ENCODE measurements around the gene SYDE2.
"Not testable (repeated sequence)": the region's sequence is repeated elsewhere in the genome, so short reads cannot be mapped to it uniquely, and the experiment has no call there.

Gene SYDE2

DNA sequence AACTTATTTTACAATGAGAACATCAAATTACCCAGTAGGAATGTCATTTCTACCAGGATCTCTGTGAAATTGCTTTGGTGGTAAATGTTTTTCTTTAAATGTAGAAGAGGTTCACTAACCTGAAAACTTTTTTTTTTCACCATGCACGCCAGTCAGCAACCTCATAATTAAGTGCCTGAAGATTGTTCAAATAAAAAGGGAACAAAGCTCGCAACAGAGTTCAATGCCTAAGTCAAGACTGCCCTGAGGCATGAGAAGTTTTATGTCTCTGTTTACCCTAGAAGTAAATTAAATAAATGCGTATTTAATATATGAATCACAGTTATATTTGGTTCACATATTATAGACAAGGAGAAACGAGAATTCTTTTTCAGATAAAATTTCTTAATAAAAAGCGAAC is 13.8 kb upstream of the SYDE2 start:
- DNase-seq: no peak

DNA sequence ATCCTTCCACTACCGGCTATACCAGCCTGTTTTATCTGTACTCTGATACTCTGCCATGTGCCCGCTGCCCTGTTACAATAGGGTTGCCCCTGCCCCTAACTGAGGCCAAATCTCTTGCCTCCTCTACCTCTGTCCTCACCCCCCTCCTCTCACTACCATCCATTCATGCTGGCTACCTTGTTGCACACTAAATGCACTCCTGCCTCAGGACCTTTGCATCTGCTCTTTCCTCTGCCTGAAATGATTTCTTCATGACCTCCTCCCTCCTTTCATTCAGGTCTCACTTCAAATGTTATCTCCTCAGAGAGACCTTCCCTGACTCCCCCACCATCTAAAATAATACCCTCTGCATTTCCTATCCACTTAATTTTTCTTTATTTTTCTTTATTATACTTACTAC is 7.7 kb upstream of the SYDE2 start:
- no peak for DNase-seq

DNA sequence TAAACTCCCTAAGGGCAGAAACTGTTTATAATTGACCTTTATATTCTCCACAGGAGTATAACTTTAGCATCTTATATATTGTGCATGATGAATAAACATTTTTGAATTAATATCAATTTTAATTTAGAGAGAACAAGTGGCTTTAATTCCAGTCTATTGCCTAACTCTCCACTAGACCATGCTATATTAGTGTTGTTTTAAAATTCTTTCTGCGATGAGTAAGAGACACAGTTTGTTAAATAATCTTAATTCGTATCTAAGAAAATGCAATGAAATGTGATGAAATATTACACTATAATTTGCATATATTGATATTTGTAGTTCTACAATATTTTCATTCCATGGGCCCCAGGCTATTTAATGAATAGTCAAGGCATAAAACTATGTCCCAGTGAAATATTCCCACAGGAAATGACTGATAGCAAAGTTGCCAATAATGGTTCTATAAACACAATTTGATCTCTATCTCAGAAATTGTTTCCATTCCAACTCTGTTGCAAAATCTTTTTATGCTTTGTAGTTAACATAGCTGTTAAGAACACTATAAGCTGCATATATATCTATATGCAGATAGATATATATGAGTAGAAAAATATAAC is 2.9 kb upstream of the SYDE2 start:
- no peak for DNase-seq

DNA sequence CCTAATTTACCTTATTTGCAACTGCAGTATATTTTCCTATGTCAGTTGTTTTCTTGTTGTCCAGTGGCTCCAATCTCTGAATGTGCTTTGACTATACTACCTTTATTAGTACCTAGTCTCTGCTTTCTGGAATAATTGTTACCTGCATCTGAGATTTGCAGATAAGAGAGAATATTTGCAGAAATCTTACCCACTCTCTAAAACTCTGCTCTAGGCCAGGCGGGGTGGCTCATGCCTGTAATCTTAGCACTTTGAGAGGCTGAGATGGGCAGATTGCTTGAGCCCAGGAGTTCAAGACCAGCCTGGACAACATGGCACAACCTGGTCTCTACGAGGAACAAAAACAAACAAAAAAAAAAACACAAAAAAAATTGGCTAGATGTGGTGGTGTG is 2.0 kb upstream of the SYDE2 start:
- DNase-seq: no peak

DNA sequence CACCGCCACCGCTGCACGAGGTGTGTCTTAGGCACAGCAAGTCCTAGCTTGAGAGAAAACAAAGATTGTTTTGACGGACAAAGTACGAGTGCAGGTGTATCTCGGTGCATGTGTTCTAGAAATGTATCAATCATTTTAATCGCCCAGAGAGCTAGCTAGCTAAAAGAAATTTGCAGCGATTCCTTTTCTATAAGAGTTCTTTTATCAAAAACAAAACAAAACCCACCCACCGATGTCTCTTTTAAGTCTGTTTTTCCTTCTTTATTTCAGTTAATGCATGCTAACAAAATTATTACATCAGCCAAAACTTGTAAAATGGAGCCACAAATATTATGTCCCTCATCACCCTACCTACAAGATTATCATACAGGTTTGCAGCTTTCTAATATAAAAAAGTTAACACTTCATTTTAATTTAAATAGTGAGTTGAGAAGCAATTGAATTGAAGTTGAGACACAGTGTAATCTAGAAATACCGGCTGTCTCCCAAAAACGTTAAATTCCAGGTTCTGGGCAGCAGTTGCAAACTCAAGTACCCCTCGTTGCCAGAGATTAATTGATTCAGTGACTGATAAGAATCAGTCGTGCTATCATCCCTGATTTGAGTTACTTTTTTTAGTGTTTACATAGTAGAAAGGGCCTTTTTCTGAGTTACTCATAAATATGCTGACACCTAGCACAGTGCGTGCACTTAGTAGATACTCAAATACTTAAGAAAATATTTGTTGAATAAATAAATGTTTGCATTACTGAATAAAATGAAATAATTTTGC is 1.5 kb upstream of the SYDE2 start:
- no peak for DNase-seq

DNA sequence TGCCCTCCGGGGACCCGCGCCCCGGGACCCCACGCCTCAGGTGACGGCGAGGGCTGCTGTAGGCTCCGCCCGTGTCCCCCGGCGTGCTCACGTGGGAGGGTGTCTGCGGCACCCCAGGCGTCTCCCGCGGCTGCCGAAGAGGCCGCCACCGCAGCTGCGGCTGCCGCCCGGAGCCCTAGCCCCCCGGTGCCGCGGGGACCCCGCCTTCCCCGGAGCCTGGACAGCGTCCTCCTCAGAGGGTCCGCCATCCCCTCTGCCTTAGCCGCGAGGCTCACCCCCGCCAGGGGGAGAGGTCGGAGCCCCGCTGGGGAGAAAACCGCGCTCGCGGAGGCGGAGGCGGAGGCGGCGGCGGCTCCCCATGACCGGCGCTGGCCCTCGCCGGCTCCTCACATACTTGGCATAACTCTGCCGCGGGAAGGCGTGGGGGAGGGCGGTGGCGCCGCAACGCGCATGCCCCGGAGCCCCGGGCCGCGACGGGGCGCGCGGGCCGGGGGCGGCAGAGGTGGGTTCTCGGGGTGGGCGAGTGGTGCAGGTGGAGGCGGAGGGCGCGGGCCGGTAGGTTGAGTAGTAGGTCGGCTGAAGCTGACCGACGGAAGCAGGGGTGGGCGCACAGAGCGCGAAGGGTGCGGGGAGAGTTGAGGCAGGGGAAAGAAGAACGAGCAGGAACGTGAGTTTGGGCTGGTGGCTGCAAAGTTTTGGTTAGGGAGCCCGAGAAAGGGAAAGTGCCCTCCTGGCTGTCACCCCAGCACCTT is 700 bp upstream of the SYDE2 start:
- peak in 30 of 56 donors; percentile 4 to 70 (median 31) for DNase-seq

DNA sequence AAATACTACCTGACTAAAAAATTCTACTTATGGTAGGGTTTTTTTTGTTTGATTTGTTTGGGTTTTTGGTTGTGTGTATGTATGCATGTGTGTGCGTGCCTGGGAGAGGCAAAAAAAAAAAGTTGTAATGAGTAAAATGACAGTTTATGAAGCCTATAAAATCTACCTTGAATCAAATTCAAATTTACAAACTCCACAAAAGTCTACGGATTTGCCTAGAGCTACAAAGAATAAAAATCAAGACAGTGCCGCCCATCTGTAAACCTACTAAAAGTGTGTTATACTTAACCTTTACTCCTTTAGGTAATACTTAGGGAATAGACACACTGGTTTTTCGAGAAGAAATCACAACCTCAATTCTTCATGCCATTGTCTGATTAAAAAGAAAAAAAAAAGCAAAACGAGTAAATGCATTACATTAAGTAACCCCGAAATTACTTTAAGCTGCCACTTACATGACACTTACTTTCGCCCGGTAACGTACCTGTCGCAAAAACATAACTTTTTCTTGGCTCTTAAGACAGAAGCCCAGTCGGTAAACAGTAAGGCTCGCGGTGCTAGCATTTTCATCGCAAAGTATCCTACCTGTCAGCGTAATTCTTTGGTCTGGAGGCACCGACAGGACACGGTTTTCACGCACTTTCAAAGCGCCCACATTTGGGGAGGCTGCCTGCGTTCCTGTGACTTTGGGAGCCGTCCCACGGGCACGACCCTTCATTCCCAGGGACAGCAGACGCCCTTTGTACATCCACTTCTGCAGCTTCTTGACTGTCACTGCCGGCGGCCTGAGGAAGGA is 951 bp downstream of the SYDE2 start:
- DNase-seq: peak in 5 of 56 donors; percentile 23 to 52 (median 24)

DNA sequence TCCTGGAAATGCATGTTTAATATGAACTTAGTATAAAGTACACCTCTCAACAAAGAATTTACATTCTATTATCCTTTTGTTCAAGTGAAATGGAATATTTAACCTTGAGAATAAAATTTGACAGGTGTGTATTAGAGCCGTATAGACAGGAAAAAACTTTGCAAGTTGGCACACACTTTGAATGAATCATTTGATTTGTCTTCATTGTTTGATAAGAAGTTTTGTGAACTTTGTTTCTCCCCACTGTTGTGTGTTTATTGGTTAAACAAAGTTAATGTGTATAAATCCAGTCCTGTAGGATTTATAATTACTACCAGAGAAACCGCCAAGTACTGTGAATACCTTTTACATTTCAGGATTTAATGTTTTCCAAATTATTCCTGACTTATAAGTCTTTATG is 2.0 kb downstream of the SYDE2 start:
- no peak for DNase-seq

DNA sequence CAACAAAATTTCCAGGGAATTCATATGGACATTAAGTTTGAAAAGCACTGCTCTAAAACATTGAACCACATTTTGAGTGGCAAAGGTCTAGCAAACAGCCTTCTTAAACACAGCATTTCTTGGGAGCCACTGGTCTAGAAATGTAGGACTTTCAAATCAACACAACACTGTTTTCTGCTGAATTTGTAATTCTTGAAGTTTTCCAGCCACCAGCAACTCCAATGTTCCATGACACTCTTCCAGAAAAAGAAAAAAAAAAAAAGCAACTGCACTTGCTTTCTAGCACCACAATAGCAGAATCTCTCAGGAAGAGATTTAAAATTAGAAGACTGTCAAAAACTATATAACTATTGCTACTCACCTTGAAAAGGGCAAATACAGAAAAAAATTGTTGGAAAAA is 4.5 kb downstream of the SYDE2 start:
- DNase-seq: no peak

DNA sequence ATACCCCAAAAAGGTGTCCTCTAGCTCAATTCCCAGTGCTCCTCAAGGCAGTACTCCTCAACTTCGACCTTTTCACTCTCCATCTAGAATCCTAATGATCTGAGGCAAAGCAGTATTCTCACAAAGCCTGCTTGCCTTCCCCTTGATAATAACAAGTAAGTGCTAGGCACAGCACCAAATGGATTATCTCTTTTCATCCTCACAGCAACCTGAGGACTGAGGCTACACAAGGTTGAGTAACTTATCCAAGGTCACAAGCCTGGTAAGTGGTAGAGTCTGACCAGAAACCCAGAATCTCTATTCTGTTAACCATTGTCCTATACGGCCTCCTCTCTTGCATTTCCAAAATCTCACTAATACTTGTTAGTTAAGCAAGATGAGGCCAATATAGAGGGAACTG is 5.1 kb downstream of the SYDE2 start:
- no peak for DNase-seq

DNA sequence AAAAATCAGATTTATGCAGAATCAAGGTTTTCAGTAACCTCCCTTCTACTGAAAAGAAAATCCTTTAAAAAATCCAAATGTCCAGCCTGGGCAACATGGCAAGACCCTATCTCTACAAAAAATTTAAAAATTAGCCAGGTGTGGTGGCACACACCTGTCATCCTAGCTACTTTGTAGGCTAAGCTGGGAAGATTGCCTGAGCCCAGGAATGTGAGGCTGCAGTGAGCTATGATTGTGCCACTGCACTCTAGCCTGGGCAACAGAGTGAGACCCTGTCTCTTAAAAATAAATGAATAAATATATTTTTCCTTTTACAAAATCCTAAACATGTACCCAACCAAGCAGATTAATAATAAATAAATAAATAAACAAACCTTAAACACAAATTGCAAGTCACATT is 8.7 kb downstream of the SYDE2 start:
- DNase-seq: not testable (repeated sequence)

DNA sequence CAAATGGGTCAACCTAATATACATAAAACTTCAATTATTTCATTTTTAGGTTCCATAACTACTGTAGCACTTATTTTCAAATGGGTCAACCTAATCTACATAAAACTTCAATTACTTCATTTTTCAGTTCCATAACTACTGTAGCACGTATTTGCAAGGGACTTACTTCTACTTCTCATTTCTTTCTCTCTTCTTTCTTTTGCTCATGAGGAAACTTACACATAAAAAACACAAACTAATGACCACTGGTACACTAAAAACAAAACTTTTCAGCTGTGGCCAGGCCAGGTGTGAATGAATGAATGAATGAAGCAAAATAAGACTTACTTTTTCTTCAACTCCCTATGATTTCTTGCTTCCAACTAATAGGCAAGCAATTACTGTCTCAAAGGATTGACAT is 11.7 kb downstream of the SYDE2 start:
- no peak for DNase-seq

DNA sequence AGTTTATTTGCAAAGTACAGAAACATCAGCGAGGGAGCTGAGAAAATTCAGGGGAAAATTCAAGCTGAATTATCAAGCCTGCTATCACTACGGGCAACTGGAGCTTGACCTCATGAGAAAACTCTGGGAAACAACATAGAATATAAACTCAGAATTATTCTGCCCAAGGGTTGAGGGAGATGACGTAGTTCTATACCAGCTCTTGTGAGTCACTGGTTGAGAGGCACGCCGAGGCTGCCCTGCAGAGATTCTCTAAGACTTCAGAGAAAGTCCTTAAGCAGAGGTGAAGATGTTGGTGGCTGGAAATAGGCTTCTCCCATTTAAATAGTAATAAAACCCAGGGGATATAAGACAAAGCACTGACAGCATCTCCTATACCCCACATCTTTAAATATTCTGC is 12.3 kb downstream of the SYDE2 start:
- peak in 1 of 56 donors; percentile 0 for DNase-seq

DNA sequence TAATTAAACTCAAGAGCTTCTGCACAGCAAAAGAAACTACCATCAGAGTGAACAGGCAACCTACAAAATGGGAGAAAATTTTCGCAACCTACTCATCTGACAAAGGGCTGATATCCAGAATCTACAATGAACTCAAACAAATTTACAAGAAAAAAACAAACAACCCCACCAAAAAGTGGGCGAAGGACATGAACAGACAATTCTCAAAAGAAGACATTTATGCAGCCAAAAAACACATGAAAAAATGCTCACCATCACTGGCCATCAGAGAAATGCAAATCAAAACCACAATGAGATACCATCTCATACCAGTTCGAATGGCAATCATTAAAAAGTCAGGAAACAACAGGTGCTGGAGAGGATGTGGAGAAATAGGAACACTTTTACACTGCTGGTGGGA is 13.8 kb downstream of the SYDE2 start:
- not testable (repeated sequence) for DNase-seq

DNA sequence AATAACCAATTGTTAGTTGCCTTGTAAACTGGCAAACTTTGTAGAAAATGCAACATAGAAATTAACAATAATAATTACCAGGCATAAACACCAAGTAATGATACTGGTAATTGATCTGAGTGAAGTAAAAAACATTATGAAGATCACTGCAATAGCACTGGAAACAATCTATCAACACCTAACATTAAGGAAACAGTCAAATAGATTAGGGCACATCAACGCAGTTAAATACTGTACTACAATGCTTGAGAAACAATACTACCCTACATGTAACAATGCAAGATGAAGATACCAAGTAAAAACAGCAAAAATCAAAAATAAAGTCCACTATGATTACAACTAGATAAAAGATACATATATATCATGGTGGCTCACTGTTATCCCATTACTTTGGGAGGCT is 16.6 kb downstream of the SYDE2 start:
- no peak for DNase-seq

DNA sequence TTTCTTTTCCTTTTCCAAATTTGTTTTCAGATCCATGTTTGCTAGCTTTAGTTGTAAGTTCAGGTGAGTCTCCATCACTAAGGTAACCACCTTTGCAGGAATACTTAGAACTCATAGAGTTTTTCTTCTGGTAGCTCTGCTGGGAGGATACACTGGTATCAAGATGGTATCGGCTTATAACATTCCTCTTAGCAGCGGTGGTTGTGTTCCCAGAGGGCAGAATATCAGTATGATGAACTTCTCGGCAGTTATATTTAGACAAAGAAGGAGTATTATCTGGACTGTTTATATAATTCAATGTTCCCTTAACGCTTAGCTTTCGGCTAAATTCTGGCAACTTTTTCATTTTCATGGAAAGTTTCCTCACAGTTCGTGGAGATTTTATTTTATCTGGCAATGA is 18.1 kb downstream of the SYDE2 start:
- no peak for DNase-seq

DNA sequence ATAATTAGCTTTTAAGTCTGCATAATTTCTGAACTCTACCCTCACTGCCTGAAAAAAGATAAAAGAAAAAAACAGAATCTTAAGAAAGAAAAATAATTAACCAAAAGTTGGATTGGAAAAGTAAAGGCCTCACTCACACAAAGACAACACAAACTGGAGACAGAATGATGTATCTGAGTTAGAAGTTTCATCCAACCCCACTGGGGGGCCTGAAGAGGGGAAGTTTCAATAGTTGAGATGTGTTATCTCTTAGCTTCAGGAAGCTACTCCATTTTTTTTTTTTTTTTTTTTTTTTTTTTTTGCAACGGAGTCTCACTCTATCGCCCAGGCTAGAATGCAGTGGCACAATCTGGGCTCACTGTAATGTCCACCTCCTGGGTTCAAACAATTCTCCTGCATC is 19.9 kb downstream of the SYDE2 start:
- DNase-seq: no peak

DNA sequence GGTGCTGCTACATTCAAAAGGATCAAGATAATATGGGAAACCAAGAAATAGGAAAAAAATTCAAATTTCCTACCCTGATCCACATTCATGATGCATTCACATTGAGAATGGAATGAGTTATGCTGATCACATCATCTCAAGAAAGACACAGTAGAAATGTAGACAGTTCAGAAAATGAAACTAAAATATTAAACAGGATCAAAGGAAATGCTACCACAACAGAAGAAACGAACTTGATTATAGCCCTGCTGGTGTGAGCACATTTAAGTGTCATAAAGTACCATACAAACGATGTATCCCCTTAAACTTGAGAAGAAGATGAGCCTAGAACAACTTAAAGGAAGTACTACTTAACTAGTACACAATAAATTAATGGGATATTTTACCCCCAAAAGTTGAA is 21.3 kb downstream of the SYDE2 start:
- no peak for DNase-seq

DNA sequence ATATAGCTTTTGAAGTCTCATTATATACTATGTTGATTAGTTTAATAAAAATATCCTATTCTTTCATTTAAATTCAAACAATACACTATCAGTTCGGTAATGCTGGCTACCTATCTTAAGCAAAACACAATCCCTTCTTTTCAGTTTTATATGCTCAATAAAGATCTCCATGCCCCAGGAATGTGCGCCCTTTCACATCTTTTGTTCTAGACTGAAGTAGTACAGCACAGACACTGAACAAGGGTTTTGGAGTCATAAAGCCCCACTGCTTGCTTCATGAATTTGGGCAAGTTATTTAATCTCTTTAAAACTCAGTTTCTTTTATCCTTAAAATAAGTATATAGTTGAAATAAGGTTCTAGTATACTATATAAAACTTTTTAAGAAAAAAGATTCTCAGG is 22.4 kb downstream of the SYDE2 start:
- no peak for DNase-seq

DNA sequence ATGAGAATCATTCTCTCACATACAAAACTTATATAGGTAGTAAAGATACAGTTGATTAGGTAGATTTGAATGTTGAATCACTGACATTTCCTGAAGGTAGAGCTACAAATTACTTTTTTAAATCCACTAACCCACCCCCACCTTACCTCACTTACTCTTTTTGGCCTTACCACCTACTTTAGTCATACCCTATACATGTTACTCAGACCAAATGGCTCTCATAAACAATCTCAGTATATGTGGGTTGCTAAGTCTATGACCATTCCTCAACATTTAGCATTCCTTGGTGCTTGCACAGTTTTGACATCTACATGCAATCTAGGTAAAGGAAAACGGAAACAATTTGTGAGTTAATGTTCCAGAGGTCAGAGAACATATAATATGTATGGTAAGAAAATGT is 26.3 kb downstream of the SYDE2 start:
- DNase-seq: no peak

DNA sequence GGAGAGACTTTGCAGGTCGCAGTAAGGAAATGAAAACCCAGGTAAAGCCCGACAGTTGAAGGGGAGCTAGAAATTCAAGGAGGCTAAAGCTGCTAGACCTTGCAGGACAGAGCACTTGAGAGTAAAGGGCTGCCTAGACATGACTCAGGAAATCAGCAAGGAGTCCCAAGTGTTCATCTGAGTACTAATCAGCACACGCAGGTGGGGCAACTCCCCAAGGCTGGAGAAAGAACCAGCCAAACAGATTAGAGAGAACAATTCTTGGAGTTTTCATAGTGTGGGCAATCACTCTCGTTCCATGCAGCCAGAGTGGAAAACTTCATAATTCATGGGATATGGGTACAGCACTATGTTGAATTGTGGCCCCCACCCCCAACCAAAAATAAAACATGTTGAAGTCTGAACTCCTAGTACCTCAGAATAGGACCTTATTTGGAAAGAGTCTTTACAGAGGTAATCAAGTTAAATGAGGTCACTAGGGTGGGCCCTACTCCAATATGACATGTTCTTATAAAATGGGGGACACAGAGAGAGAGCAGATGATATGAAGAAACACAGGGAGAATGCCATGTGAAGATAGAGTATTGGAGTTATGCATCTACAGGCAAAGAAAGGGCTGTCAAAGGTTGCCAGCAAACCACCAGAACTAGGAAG is 28.0 kb downstream of the SYDE2 start:
- no peak for DNase-seq
